ENCODE measurements around the gene SLC49A4.

DNA sequence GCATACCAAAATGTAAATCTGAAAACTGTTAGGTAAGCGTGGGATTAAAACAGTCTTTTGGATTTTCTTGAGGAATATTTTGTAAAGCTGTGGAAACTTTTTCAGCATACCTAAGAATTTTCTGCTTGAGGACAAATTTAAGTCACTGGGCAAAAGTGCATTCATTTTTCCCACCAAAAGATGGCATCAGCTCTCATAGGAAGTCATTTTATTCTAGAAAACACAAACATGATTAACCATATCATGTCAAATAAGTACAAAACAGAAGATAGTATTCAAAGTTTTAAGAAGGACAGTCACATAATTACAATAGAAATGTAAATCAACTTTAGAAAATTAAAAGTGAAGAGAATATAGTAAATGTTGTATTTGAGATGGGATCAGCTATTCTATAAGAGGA lies 63.5 kb downstream of the SLC49A4 start:
- TF ChIP-seq, protein P1, sequence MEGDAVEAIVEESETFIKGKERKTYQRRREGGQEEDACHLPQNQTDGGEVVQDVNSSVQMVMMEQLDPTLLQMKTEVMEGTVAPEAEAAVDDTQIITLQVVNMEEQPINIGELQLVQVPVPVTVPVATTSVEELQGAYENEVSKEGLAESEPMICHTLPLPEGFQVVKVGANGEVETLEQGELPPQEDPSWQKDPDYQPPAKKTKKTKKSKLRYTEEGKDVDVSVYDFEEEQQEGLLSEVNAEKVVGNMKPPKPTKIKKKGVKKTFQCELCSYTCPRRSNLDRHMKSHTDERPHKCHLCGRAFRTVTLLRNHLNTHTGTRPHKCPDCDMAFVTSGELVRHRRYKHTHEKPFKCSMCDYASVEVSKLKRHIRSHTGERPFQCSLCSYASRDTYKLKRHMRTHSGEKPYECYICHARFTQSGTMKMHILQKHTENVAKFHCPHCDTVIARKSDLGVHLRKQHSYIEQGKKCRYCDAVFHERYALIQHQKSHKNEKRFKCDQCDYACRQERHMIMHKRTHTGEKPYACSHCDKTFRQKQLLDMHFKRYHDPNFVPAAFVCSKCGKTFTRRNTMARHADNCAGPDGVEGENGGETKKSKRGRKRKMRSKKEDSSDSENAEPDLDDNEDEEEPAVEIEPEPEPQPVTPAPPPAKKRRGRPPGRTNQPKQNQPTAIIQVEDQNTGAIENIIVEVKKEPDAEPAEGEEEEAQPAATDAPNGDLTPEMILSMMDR (IDR thresholded peaks at IDR 0.05), result peak; percentile 7 to 41 (median 18)
- TF ChIP-seq POLR2A (IDR thresholded peaks at IDR 0.05), result no peak

Measured in adrenal gland (tissue), 5 donors.